ENCODE measurements around the gene KRTCAP2. TPM values are rescaled to one million over a fixed set of nuclear protein-coding genes. Genes with fewer than 3 reads are reported as not detected.
"Not testable (repeated sequence)": the region's sequence is repeated elsewhere in the genome, so short reads cannot be mapped to it uniquely, and the experiment has no call there.

Gene KRTCAP2
- total and polyA plus RNA-seq, 3 donors from 2014 or later = 242 to 397 (median 255) TPM

- WGBS, 2 donors = 79 to 87% methylated on average over 11 to 20 of the region's 20 CpGs
- Histone ChIP-seq H3K27ac (no peak overlapping the region), H3K9me3 (no peaks in the 10 kb centered on the region), H3K36me3 (ENCODE audit: low read depth, missing control alignments) (no peaks in the 10 kb centered on the region), H3K27me3 (no peaks in the 10 kb centered on the region), H3K4me1 (peaks cover 11% of the 10 kb centered on the region), H3K4me3 (no peak overlapping the region)
- TF ChIP-seq CTCF (IDR thresholded peaks at IDR 0.05) = no peak
- no peak for TF ChIP-seq POLR2A (IDR thresholded peaks at IDR 0.05)
- DNase-seq = peak; percentile 62
- intact Hi-C loops (cut with DNase I; ENCODE audit: low total_unique reads) = no loop called here
Observed at GRCh38 chr1:155196893-155197638, 24.0 kb upstream of the KRTCAP2 start.

GRCh38 chr1:155196103-155196892 is 23.2 kb upstream of the KRTCAP2 start:
- Histone ChIP-seq H3K4me1 (peaks cover 11% of the 10 kb centered on the region), H3K27me3 (no peaks in the 10 kb centered on the region), H3K9me3 (no peaks in the 10 kb centered on the region), H3K4me3 (no peak overlapping the region), H3K36me3 (ENCODE audit: low read depth, missing control alignments) (no peaks in the 10 kb centered on the region), H3K27ac (no peak overlapping the region)
- intact Hi-C loops (cut with DNase I; ENCODE audit: low total_unique reads) = no loop called here
- no peak for TF ChIP-seq CTCF (IDR thresholded peaks at IDR 0.05)
- TF ChIP-seq POLR2A (IDR thresholded peaks at IDR 0.05) = no peak
- 91 to 93% methylated on average over 6 of the region's 6 CpGs for WGBS, 2 donors
- no peak for DNase-seq

GRCh38 chr1:155195201-155196102 is 22.3 kb upstream of the KRTCAP2 start:
- Histone ChIP-seq H3K27me3 (no peaks in the 10 kb centered on the region), H3K4me3 (peak overlapping the region; percentile 59), H3K9me3 (no peaks in the 10 kb centered on the region), H3K36me3 (ENCODE audit: low read depth, missing control alignments) (no peaks in the 10 kb centered on the region), H3K27ac (peak overlapping the region; percentile 73 to 88), H3K4me1 (peaks cover 11% of the 10 kb centered on the region)
- intact Hi-C loops (cut with DNase I; ENCODE audit: low total_unique reads) = no loop called here
- no peak for DNase-seq
- TF ChIP-seq CTCF (IDR thresholded peaks at IDR 0.05) (no peak), POLR2A (IDR thresholded peaks at IDR 0.05) (no peak)
- 28 to 34% methylated on average over 17 to 20 of the region's 27 CpGs for WGBS, 2 donors

GRCh38 chr1:155193991-155194240 is 20.8 kb upstream of the KRTCAP2 start:
- DNase-seq; intact Hi-C loops (cut with DNase I; ENCODE audit: low total_unique reads): not testable (repeated sequence)
- H3K4me1 ChIP-seq = peaks cover 11% of the 10 kb centered on the region

More at GRCh38 chr1:155193991-155194240, 20.8 kb upstream of the KRTCAP2 start:
- H3K9me3 ChIP-seq; H3K36me3 ChIP-seq (ENCODE audit: low read depth, missing control alignments); H3K27me3 ChIP-seq: not testable (repeated sequence)
- 1 to 4% methylated on average over 16 of the region's 16 CpGs for WGBS, 2 donors
- H3K27ac ChIP-seq = peak overlapping the region; percentile 73 to 88
- peak overlapping the region; percentile 59 for H3K4me3 ChIP-seq
